CD4-positive, alpha-beta memory T cell (primary cell): Measurements from ENCODE around the gene ACSM6. TPM values are rescaled to one million over a fixed set of nuclear protein-coding genes. Genes with fewer than 3 reads are reported as not detected.

Source experiments
- CTCF ChIA-PET: fragments of 350-600 bp; sonication (Branson Sonifier 250); formaldehyde crosslinking; loops from one replicate; lab custom pipeline; 2021; ENCODE audit warnings: inconsistent platforms; ENCODE audit not compliant: partially characterized antibody; lab: Charles Lee
- POLR2A ChIA-PET: fragments of 350-600 bp; sonication (Branson Sonifier 250); formaldehyde crosslinking; loops from one replicate; lab custom pipeline; 2021; ENCODE audit not compliant: partially characterized antibody; lab: Charles Lee
- DNase-seq, 5 donors: peaks; one replicate each; pipeline versions ENCODE4 v3.0.0 to v3.0.0-alpha.2; 2020 to 2022; ENCODE audit warnings: mixed read lengths in 1 of 5
- H3K27ac ChIP-seq: one replicate; pipeline ENCODE4 v1.7.0; 2013; ENCODE audit warnings: low read depth, low read length
- H3K27me3 ChIP-seq: 2 replicates; pipeline ENCODE4 v1.7.0; 2013; ENCODE audit warnings: mild to moderate bottlenecking, low read length, moderate library complexity; ENCODE audit not compliant: insufficient read depth
- H3K36me3 ChIP-seq: 2 replicates; pipeline ENCODE4 v1.7.0; 2013; ENCODE audit warnings: mild to moderate bottlenecking, low read length, moderate library complexity; ENCODE audit not compliant: insufficient read depth
- H3K4me1 ChIP-seq: 2 replicates; pipeline ENCODE4 v1.7.0; 2013; ENCODE audit warnings: mild to moderate bottlenecking, low read length, moderate library complexity; ENCODE audit not compliant: insufficient read depth
- H3K4me3 ChIP-seq, 2 donors: one replicate each; pipeline ENCODE4 v1.7.0; 2013; ENCODE audit warnings: low read length in 2 of 2, mild to moderate bottlenecking in 1 of 2
- H3K9me3 ChIP-seq, 2 donors: one replicate each; pipeline ENCODE4 v1.7.0; 2013; ENCODE audit warnings: low read length in 2 of 2, control low read depth in 1 of 2; ENCODE audit not compliant: control insufficient read depth in 1 of 2
- H3K27ac Mint-ChIP-seq, 7 donors: one replicate each; pipeline ENCODE4 v1.8.0; 2020 to 2021; ENCODE audit warnings: mixed read lengths in 7 of 7, mild to moderate bottlenecking in 6 of 7, inconsistent platforms in 3 of 7, moderate library complexity in 3 of 7
- H3K27me3 Mint-ChIP-seq, 2 donors: one replicate each; pipeline ENCODE4 v1.8.0; 2020 to 2021; ENCODE audit warnings: mixed read lengths in 2 of 2
- H3K36me3 Mint-ChIP-seq, 2 donors: one replicate each; pipeline ENCODE4 v1.8.0; 2020 to 2021; ENCODE audit warnings: mixed read lengths in 2 of 2, inconsistent platforms in 1 of 2, mild to moderate bottlenecking in 1 of 2
- H3K4me1 Mint-ChIP-seq, 4 donors: one replicate each; pipeline ENCODE4 v1.8.0; 2020 to 2021; ENCODE audit warnings: mixed read lengths in 4 of 4, mild to moderate bottlenecking in 1 of 4
- H3K4me3 Mint-ChIP-seq, 8 donors: one replicate each; pipeline ENCODE4 v1.8.0; 2020 to 2021; ENCODE audit warnings: mixed read lengths in 8 of 8, mild to moderate bottlenecking in 7 of 8, moderate library complexity in 6 of 8, inconsistent platforms in 3 of 8
- H3K9me3 Mint-ChIP-seq, 8 donors: one replicate each; pipeline ENCODE4 v1.8.0; 2020 to 2021; ENCODE audit warnings: mixed read lengths in 8 of 8, mild to moderate bottlenecking in 5 of 8, inconsistent platforms in 3 of 8, moderate library complexity in 1 of 8
- intact Hi-C: fragments of 100-400 bp; cut with micrococcal nuclease; formaldehyde crosslinking; loops from one replicate; pipeline ENCODE4 v1.15.1; 2023
- polyA plus RNA-seq, 2 donors: library from polyadenylated mRNA; unstranded; fragments of 300-500 nt; fragmentation: Illumina TruSeq; gene quantifications; one replicate each; pipeline ENCODE4 v1.2.3, GENCODE V29; 2021
- total RNA-seq, 2 experiments: library from RNA; stranded (reverse); gene quantifications; one replicate each; pipeline ENCODE4 v1.2.3, GENCODE V29; 2021

ACSM6 gene, protein sequence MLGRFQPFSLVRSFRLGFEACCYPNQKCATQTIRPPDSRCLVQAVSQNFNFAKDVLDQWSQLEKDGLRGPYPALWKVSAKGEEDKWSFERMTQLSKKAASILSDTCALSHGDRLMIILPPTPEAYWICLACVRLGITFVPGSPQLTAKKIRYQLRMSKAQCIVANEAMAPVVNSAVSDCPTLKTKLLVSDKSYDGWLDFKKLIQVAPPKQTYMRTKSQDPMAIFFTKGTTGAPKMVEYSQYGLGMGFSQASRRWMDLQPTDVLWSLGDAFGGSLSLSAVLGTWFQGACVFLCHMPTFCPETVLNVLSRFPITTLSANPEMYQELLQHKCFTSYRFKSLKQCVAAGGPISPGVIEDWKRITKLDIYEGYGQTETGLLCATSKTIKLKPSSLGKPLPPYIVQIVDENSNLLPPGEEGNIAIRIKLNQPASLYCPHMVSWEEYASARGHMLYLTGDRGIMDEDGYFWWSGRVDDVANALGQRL
- total RNA-seq (not detected), polyA plus RNA-seq (not detected)

DNA sequence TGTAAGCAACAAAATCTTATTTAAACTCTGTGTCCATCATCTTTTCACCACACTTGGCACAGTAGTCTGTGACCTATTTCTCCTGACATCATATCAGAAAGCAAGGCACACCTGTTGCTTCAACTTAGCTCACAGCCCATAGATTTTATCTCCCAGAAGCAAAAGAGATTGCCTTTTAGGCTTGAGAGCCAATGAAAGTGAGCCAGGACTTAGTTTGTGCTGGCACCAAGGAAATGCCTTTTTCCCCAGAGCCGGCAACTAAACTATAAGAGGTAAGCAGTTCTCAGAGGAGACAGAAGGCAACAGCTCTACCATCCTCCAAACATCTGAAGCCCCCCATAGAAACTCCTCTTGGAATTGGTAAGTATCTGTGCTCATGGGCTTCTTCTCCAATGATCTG lies at the start of gene ACSM6:
Gene ACSM6, plus strand, starts transcription at position 295 of the 400 bp plus-strand sequence. CDS start 248 bp downstream, outside the sequence.
- H3K4me3 Mint-ChIP-seq, result no peak within 1 kb of the TSS
- H3K9me3 ChIP-seq, result no peaks in the 10 kb centered on the region
- H3K9me3 Mint-ChIP-seq, result peaks cover 0 to 6% (median 3%) of the 10 kb centered on the region in 8 donors
- intact Hi-C loops, result no loop called here
- POLR2A ChIA-PET, result no interaction called here
- peaks cover 3% of the 10 kb centered on the region in 2 donors for H3K27me3 Mint-ChIP-seq
- H3K36me3 Mint-ChIP-seq, result no peaks in the 10 kb centered on the region
- H3K27ac ChIP-seq, result no peak within 1 kb of the TSS
- H3K27me3 ChIP-seq, result no peaks in the 10 kb centered on the region
- H3K4me3 ChIP-seq, result no peak within 1 kb of the TSS
- H3K36me3 ChIP-seq, result no peaks in the 10 kb centered on the region
- no peaks in the 10 kb centered on the region for H3K4me1 Mint-ChIP-seq
- DNase-seq, result no peak
- H3K27ac Mint-ChIP-seq, result no peak within 1 kb of the TSS
- CTCF ChIA-PET, result no interaction called here
- H3K4me1 ChIP-seq, result no peaks in the 10 kb centered on the region

DNA sequence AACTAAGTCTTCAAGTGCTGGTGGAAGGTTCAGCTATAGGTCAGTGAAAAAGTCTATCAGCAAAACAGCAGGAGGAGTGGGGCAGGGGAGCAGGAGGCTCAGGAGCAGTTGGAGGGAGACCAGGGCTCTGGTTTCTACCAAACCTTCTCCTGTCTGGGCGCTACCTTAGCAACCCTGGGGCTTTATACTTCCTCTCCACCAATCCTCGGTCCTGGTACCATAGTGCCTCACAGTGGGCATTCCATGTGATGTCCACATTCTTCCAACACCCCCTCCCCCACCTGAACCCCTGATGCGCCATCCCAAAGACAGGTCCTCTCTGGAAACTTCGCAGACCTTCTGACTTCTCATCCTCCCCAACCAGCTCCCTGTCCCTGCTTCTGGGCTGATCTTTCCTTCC lies 25.3 kb upstream of the ACSM6 start:
- no peak overlapping the region for H3K27ac Mint-ChIP-seq
- no peak overlapping the region for H3K4me3 ChIP-seq
- intact Hi-C loops, result no loop called here

DNA sequence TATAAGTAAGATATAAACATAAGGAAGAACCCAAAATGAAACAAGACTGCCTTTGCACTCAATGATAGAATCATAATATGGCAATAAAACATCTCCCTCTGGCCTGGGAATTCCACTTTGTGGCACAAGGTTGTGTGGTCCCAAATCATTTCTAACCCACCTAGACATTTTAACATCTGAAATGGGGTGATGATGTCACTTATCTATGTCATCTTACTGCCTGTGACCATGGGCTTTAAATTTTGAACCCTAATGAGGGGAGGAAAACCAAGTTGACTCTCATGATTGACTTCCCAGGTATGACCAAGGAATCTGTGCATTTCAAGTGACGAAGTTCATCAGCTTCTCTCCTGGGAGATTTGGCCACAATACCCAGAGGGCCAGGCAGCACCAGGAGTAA lies 24.5 kb upstream of the ACSM6 start:
- no peaks in the 10 kb centered on the region for H3K4me1 ChIP-seq
- no peak for DNase-seq
- ChIA-PET CTCF (no interaction called here), POLR2A (no interaction called here)
- H3K4me3 Mint-ChIP-seq, result no peak overlapping the region
- no peaks in the 10 kb centered on the region for H3K27me3 ChIP-seq
- intact Hi-C loops, result no loop called here
- H3K36me3 Mint-ChIP-seq, result no peaks in the 10 kb centered on the region
- no peaks in the 10 kb centered on the region for H3K4me1 Mint-ChIP-seq
- H3K27ac ChIP-seq, result no peak overlapping the region
- H3K27me3 Mint-ChIP-seq, result no peaks in the 10 kb centered on the region
- H3K36me3 ChIP-seq, result no peaks in the 10 kb centered on the region
- peaks cover 0 to 12% (median 7%) of the 10 kb centered on the region in 8 donors for H3K9me3 Mint-ChIP-seq
- H3K9me3 ChIP-seq, result no peaks in the 10 kb centered on the region
- no peak overlapping the region for H3K4me3 ChIP-seq
- no peak overlapping the region for H3K27ac Mint-ChIP-seq

More for the DNA sequence above, 25.3 kb upstream of the ACSM6 start:
- Mint-ChIP-seq H3K4me3 (no peak overlapping the region), H3K4me1 (no peaks in the 10 kb centered on the region), H3K27me3 (no peaks in the 10 kb centered on the region), H3K9me3 (peaks cover 0 to 17% (median 7%) of the 10 kb centered on the region in 8 donors), H3K36me3 (no peaks in the 10 kb centered on the region)
- ChIA-PET POLR2A (no interaction called here), CTCF (no interaction called here)
- Histone ChIP-seq H3K27ac (no peak overlapping the region), H3K27me3 (no peaks in the 10 kb centered on the region), H3K36me3 (no peaks in the 10 kb centered on the region), H3K4me1 (no peaks in the 10 kb centered on the region), H3K9me3 (no peaks in the 10 kb centered on the region)
- no peak for DNase-seq

DNA sequence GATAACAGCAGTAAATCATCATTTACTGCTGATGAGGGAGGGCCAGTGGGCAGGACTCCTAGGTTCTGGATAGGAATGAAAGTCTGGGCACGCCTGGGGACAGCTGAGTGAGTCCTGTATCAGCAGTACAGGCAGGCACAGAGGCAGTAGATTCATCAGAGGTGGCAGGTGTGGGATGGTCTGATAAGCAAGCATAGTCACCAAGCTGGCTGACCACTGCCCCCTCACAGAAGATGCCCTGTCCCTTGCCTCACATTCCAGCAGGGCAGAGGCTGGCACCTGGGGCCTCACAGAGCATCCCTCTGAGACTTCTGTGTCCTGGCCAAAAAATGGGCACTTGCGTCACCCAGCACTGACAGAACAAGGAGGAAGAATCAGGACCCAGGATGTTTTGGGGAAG lies 23.2 kb upstream of the ACSM6 start:
- CTCF ChIA-PET, result no interaction called here

DNA sequence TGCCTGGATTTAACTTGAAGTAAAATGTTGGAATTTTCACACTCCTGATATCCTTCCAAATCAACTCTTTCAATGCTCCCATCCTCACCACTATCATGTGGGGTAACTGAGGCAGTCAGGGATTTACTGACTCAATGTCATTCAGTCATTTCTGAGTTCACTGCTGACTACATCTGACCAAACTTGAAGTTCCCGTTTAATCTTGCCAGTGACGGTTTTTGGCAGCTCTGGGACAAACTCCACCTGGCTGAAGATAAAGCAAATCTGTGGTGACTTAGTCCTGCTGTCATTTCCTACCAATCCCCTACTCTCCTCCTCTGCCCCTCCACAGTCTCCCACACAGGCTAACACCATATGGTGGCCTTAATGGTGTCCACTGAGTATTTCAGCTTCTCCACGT lies 22.7 kb upstream of the ACSM6 start:
- no peak overlapping the region for H3K27ac Mint-ChIP-seq
- intact Hi-C loops, result no loop called here
- H3K9me3 Mint-ChIP-seq, result peaks cover 0 to 9% (median 3%) of the 10 kb centered on the region in 8 donors
- no peaks in the 10 kb centered on the region for H3K36me3 Mint-ChIP-seq
- DNase-seq, result no peak
- no peaks in the 10 kb centered on the region for H3K4me1 Mint-ChIP-seq
- Histone ChIP-seq H3K9me3 (no peaks in the 10 kb centered on the region), H3K27ac (no peak overlapping the region), H3K36me3 (no peaks in the 10 kb centered on the region), H3K27me3 (no peaks in the 10 kb centered on the region), H3K4me1 (no peaks in the 10 kb centered on the region), H3K4me3 (no peak overlapping the region)
- ChIA-PET CTCF (no interaction called here), POLR2A (no interaction called here)
- H3K4me3 Mint-ChIP-seq, result no peak overlapping the region
- H3K27me3 Mint-ChIP-seq, result no peaks in the 10 kb centered on the region

More for the DNA sequence above, 23.2 kb upstream of the ACSM6 start:
- Mint-ChIP-seq H3K4me1 (no peaks in the 10 kb centered on the region), H3K36me3 (no peaks in the 10 kb centered on the region), H3K4me3 (no peak overlapping the region), H3K9me3 (peaks cover 0 to 14% (median 6%) of the 10 kb centered on the region in 8 donors), H3K27ac (no peak overlapping the region), H3K27me3 (no peaks in the 10 kb centered on the region)
- no peaks in the 10 kb centered on the region for H3K4me1 ChIP-seq
- H3K9me3 ChIP-seq, result no peaks in the 10 kb centered on the region
- no peak for DNase-seq
- H3K27me3 ChIP-seq, result no peaks in the 10 kb centered on the region
- H3K4me3 ChIP-seq, result no peak overlapping the region
- POLR2A ChIA-PET, result no interaction called here
- intact Hi-C loops, result no loop called here
- H3K27ac ChIP-seq, result no peak overlapping the region
- H3K36me3 ChIP-seq, result no peaks in the 10 kb centered on the region

DNA sequence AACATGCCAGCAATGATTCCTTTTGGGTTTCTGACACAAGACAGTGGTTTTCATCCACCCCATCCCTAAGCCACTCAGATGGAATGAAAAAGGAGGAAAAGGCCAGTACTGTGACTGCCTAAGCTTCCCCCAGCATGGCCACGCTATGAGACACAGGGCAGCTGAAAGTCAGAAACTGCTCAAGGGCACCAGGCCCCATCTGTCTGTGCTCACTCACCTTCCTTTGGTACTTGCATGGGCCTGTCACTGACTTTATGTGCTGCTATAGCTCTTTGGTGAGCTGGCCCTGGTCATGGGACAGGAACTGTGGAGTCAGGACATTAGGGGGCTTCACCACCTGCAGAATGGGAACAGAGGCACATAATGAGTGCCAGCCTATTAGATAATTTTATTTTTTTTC lies 21.2 kb upstream of the ACSM6 start:
- H3K4me3 ChIP-seq, result no peak overlapping the region
- Mint-ChIP-seq H3K4me1 (no peaks in the 10 kb centered on the region), H3K27me3 (no peaks in the 10 kb centered on the region), H3K4me3 (no peak overlapping the region), H3K9me3 (peaks cover 0 to 7% (median 1%) of the 10 kb centered on the region in 8 donors), H3K36me3 (no peaks in the 10 kb centered on the region), H3K27ac (no peak overlapping the region)
- H3K4me1 ChIP-seq, result no peaks in the 10 kb centered on the region
- POLR2A ChIA-PET, result no interaction called here
- H3K36me3 ChIP-seq, result no peaks in the 10 kb centered on the region
- CTCF ChIA-PET, result no interaction called here
- no peak for DNase-seq
- intact Hi-C loops, result no loop called here
- H3K9me3 ChIP-seq, result no peaks in the 10 kb centered on the region
- H3K27ac ChIP-seq, result no peak overlapping the region
- no peaks in the 10 kb centered on the region for H3K27me3 ChIP-seq

DNA sequence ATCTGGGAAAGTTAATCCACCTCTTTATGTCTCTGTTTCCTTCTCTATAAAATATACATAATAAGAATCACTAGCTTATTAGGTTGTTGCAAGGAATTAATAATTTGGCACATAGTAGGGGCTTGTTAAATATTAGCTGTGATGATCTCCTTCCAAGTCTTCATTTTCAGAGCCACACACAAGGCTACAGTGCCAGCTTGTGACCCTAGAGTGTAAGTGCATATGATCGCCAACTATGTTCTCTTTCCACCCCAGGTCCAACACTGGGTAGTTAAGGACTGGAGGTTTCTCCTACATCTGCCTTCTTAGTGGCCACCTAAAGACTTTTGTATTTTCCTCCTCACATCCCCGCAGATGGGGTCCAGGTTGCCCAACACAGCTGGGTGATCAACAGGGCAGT lies 17.9 kb upstream of the ACSM6 start:
- ChIA-PET CTCF (no interaction called here), POLR2A (no interaction called here)
- H3K4me1 ChIP-seq, result no peaks in the 10 kb centered on the region
- Mint-ChIP-seq H3K4me3 (no peak overlapping the region), H3K27me3 (peaks cover 0 to 1% of the 10 kb centered on the region in 2 donors), H3K36me3 (no peaks in the 10 kb centered on the region), H3K9me3 (peaks cover 0 to 5% (median 0%) of the 10 kb centered on the region in 8 donors), H3K4me1 (no peaks in the 10 kb centered on the region), H3K27ac (peak overlapping the region in 1 of 7 donors; percentile 65)
- no peak overlapping the region for H3K4me3 ChIP-seq
- H3K9me3 ChIP-seq, result no peaks in the 10 kb centered on the region
- H3K27ac ChIP-seq, result no peak overlapping the region
- H3K27me3 ChIP-seq, result no peaks in the 10 kb centered on the region
- intact Hi-C loops, result no loop called here
- H3K36me3 ChIP-seq, result no peaks in the 10 kb centered on the region
- DNase-seq, result no peak
